ENCODE measurements around the gene TBC1D14.
"Not testable (repeated sequence)": the region's sequence is repeated elsewhere in the genome, so short reads cannot be mapped to it uniquely, and the experiment has no call there.

The TBC1D14 gene

GRCh38 chr4:6902318-6903042 is 7.1 kb upstream of the TBC1D14 start:
- H3K4me3 Mint-ChIP-seq, result no peak overlapping the region
- no peaks in the 10 kb centered on the region for H3K9me3 Mint-ChIP-seq
- no peak for TF ChIP-seq CTCF (IDR thresholded peaks at IDR 0.05; ENCODE audit: unreplicated experiment in 3 of 3)
- no peak overlapping the region for H3K27ac Mint-ChIP-seq
- peaks cover 11% of the 10 kb centered on the region for H3K27me3 Mint-ChIP-seq (ENCODE audit: low read depth)
- peaks cover 20% of the 10 kb centered on the region for H3K4me1 Mint-ChIP-seq
- no peaks in the 10 kb centered on the region for H3K36me3 Mint-ChIP-seq (ENCODE audit: low read depth)

- H3K36me3 Mint-ChIP-seq (ENCODE audit: low read depth), result no peaks in the 10 kb centered on the region
- H3K4me3 Mint-ChIP-seq, result no peak overlapping the region
- H3K27ac Mint-ChIP-seq, result no peak overlapping the region
- H3K4me1 Mint-ChIP-seq, result peaks cover 42% of the 10 kb centered on the region
- H3K27me3 Mint-ChIP-seq (ENCODE audit: low read depth), result peaks cover 10% of the 10 kb centered on the region
- H3K9me3 Mint-ChIP-seq, result no peaks in the 10 kb centered on the region
- no peak for TF ChIP-seq CTCF (IDR thresholded peaks at IDR 0.05; ENCODE audit: unreplicated experiment in 3 of 3)
Observed at GRCh38 chr4:6905516-6906445, 3.8 kb upstream of the TBC1D14 start.

GRCh38 chr4:6906486-6906885 is 3.1 kb upstream of the TBC1D14 start:
- H3K4me3 Mint-ChIP-seq; H3K27ac Mint-ChIP-seq; H3K36me3 Mint-ChIP-seq (ENCODE audit: low read depth); H3K9me3 Mint-ChIP-seq; H3K27me3 Mint-ChIP-seq (ENCODE audit: low read depth): not testable (repeated sequence)
- H3K4me1 Mint-ChIP-seq, result peaks cover 44% of the 10 kb centered on the region

GRCh38 chr4:6907658-6908191 is 1.9 kb upstream of the TBC1D14 start:
- Mint-ChIP-seq H3K36me3 (ENCODE audit: low read depth) (no peaks in the 10 kb centered on the region), H3K4me1 (peaks cover 46% of the 10 kb centered on the region), H3K9me3 (no peaks in the 10 kb centered on the region), H3K27ac (peak overlapping the region; percentile 2 to 93 (median 14)), H3K27me3 (ENCODE audit: low read depth) (peaks cover 9% of the 10 kb centered on the region), H3K4me3 (peak overlapping the region; percentile 85 to 97 (median 94))
- TF ChIP-seq CTCF (IDR thresholded peaks at IDR 0.05; ENCODE audit: unreplicated experiment in 3 of 3), result peak; percentile 30 to 44 (median 34)

- Mint-ChIP-seq H3K27ac (peak overlapping the region; percentile 87 to 93 (median 90)), H3K36me3 (ENCODE audit: low read depth) (no peaks in the 10 kb centered on the region), H3K27me3 (ENCODE audit: low read depth) (peaks cover 9% of the 10 kb centered on the region), H3K9me3 (no peaks in the 10 kb centered on the region), H3K4me3 (peak overlapping the region; percentile 85 to 97 (median 94)), H3K4me1 (peaks cover 46% of the 10 kb centered on the region)
- no peak for TF ChIP-seq CTCF (IDR thresholded peaks at IDR 0.05; ENCODE audit: unreplicated experiment in 3 of 3)
Observed at GRCh38 chr4:6908432-6909112, 1.1 kb upstream of the TBC1D14 start.

GRCh38 chr4:6909970-6910339 is 329 bp downstream of the TBC1D14 start:
- TF ChIP-seq CTCF (IDR thresholded peaks at IDR 0.05; ENCODE audit: unreplicated experiment in 3 of 3), result no peak
- peak overlapping the region in 2 of 3 experiments; percentile 61 to 93 for H3K27ac Mint-ChIP-seq
- peak overlapping the region; percentile 91 to 98 (median 93) for H3K4me3 Mint-ChIP-seq
- no peaks in the 10 kb centered on the region for H3K9me3 Mint-ChIP-seq
- peaks cover 9% of the 10 kb centered on the region for H3K27me3 Mint-ChIP-seq (ENCODE audit: low read depth)
- peaks cover 46% of the 10 kb centered on the region for H3K4me1 Mint-ChIP-seq
- no peaks in the 10 kb centered on the region for H3K36me3 Mint-ChIP-seq (ENCODE audit: low read depth)
